GM18511 (cell line): ENCODE data around the gene PDCL2.

Source experiments
- ATAC-seq: cut with Tn5 transposase; IDR thresholded peaks from one replicate; pipeline ENCODE4 v1.9.1; 2021; ENCODE audit warnings: mild to moderate bottlenecking, moderate library complexity; ENCODE audit not compliant: unreplicated experiment

Gene PDCL2

DNA sequence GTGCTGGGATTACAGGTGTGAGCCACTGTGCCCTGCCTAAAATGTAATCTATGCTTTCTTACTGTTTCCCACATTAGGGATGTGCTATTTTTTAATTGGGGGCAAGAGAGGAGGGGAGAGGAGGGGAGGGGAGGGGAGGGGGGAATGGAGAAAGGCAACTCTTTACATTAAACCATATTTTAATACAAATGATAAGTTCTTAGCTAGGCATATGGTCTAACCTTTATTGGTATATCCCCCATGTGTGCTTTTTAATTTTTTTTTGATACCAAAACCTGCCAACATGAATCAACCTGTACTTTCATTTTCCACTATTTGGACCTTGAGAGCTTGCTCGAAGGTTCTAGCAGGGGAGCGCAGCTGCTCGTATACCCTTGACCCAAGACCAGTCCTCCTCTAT is 51.8 kb downstream of the PDCL2 start:
- no peak for ATAC-seq

DNA sequence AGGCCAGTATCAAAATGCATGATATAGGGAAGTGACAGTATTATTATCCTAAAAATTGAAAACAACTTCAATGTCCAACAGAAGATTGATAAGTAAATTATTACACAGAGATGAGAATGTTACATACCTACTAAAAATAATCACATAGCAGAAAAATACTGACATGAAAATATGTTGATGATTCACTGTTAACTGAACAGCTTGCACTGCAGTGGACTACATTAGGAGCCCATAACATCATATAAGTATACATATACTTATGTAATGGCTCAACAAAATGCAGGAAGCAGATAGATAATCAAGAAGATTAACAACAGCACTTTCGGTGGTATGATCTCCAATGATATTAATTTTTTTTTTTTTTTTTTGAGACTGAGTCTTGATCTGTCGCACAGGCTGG is 52.4 kb downstream of the PDCL2 start:
- ATAC-seq: no peak

DNA sequence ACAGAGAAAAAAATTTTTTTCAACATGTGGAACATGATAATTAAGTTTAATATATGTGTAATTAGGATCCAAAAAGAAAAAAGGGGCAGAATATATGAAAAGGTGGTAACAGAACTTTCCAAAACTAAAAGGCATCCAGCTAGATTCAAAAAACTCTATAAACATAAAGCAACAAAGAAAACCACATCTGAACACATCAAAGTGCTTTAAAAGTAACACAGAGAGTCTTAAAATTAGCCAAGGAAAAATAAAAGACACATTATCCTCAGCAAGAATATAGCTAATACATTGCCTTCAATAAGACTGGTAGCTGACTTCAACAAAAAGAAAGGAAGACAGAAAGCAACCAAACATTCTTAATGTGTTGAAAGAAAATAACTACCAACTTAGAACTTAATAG is 53.5 kb downstream of the PDCL2 start:
- ATAC-seq: no peak

DNA sequence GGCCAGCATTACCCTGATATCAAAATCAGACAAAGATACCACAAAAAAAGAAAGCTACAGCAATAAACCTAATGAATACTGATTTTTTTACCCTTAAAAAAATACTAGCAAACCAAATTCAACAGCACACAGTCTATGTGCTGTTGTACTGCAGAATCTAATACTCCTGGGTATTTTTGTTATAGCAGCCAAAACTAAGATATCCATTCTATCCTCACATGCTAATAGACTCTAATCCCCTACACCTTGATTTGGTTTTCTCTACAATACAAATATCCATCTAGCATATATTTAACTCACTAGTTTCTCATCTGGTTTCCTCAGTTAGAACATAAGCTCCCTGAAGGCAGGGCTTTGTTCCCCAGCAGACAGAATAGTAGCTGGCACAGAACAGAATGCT is 57.7 kb downstream of the PDCL2 start:
- ATAC-seq: no peak

DNA sequence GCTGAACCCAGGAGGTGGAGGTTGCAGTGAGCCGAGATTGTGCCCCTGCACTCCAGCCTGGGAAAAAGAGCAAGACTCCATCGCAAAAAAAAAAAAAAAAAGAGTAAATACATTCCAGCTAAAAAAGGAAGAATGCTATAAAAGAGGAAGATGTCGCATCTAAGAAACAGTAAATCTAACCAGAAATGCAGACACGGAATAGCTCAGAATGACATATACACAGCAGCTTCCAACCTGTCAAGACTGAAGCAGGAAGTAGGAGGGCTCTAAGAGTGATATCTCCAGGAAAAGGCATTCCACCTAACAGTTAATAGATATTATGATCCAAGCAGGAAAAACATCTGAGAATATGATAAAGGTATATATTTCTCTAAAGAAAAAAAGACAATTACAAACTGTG is 61.4 kb downstream of the PDCL2 start:
- ATAC-seq: no peak

DNA sequence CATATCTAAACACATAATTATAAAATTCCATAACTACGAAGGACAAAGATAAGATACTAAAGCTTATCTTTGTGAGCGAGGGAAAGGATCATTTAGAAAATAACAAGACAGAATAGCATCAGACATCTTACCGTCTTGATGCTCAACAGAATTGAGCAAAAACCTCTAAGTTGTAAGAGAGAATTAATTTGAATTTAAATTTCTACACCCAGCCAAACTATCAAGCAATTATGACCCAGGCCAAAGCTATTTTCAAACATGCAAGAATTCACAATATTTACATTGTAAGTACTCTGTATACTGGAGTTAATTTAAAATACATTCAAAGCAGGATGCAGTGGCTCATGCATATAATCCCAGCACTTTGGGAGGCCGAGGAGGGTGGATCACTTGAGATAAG is 61.9 kb downstream of the PDCL2 start:
- no peak for ATAC-seq

DNA sequence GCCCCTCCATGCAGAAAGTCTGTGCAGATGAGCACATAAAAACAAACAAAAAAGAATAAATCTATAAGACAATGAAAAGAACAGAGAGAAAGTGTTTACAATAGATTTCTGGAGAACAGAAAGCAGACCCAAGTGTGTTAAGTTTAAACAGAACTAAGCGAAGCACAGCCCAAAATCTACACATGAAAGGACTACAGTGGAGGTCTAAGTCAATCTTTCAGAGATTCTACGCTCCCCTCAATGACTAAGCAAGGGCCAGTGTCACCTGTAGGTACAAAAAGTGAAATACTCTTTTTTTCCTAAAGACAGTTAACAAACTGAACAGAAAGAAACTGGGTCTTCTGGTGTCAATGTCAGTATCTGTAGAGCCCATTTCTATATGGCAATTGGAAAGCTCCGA is 63.6 kb downstream of the PDCL2 start:
- ATAC-seq: no peak

DNA sequence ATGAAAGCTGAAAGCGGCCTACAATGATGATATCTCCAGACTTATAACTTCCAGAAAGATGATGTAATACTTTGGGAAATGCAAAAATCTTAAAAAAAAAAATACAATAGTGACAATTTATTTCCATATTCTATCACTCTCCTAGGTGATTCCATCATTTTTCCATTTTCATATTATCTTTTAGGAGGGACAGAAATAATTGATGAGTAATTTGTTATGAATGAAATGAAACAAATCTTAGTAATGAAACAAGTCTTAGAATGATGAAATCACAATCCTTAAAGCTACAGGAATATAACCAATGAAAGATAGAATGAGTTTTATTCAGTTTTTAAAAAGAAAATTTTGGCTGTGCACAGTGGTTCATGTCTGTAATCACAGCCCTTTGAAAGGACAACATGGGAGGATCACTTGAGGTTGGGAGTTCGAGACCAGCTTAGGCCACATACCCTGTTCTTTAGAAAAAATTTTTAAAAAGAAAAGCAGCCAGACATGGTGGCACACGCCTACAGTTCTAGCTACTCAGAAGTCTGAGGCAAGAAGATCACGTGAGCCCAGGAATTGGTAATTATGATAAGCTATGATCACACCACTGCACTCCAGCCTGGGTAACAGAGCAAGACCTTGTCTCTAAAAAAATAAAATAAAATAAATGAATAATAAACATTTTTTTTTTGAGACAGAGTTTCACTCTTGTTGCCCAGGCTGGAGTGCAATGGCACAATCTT is 67.0 kb downstream of the PDCL2 start:
- ATAC-seq: no peak

DNA sequence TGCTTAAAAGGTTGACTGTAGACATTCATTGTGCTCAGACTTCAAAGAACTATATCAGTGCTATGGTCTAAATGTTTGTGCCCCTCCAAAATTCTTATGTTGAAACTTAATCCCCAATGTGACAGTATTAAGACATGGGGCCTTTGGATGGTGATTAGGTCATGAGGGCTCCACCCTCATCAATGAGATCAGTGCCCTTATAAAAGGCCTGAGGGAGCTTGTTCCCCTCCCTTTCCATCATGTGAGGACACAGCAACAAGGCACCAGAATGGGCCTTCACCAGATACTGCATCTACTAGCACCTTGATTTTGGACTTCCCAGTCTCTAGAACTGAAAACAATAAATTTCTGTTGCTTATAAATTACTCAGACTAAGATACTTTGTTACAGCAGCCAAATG is 73.6 kb downstream of the PDCL2 start:
- no peak for ATAC-seq

DNA sequence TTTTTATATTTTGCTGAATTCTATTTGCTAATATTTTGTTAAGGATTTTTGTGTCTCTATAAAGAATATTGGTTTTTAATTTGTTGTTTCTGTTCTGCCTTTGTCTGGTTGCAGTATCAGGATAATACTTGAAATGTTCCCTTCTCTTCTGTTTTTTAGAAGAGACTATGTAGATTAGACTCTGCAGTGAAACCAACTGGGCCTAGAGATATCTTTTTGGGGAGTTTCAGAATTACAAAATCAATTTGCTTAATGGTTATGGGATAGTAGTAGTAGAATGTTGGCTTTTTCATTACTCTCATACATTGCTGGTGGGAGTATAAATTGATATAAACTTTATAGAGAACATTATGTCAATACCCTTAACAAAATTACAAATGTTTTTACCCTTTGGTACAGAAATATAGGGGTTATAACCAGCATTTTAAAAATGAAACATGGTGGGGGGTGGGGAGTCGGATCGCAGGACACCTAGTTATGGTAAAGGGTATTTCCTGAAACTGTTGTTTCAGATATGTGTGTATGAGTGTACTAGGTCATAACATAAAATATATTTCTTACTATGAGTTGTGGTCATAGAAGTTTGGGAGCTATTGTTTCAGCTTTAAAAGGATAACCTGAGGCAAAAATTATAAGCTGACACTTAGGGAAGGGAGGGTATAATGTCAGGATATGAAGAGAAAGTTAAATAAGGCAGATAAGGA is 74.4 kb downstream of the PDCL2 start:
- ATAC-seq: peak; percentile 92

DNA sequence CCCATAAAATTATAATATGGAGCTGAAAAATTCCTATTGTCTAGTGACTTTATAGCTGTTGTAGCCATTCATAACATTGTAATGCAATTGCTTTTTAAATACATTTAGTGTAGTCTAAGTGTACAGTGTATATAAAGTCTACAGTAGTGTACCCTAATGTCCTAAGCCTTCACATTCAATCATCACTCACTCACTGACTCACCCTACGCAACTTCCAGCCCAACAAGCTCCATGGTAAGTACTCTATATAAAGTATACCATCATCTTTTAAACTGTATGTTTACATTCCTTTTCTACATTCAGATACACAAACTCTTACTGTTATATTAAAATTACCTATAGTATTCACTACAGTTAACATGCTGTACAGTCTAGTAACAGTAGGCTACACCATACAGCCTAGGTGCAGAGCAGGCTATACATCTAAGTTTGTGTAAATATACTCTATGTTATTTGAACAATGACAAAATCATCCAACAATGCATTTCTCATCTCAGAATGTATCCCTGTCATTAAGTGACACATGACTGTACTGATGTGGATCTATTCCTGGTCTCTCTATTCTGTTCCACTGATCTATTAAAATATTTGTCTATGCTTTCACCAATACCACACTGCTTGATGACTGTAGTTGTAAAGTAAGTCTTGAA is 79.0 kb downstream of the PDCL2 start:
- no peak for ATAC-seq

DNA sequence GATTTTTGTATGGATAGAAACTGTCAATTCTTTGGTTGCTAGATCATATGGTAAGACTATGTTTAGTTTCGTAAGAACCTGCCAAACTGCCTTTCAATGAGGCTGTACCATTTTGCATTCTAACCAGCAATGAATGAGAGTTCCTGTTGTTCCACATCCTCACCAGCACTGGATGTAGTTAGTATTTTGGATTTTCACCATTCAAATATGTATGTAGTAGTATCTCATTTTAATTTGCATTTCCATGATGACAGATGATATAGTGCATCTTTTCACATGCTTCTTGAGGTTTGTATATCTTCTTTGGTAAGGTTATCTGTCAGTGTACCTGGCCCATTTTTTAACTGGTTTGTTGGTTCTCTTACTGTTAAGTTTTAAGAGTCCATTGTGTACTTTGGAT is 80.0 kb downstream of the PDCL2 start:
- ATAC-seq: no peak

DNA sequence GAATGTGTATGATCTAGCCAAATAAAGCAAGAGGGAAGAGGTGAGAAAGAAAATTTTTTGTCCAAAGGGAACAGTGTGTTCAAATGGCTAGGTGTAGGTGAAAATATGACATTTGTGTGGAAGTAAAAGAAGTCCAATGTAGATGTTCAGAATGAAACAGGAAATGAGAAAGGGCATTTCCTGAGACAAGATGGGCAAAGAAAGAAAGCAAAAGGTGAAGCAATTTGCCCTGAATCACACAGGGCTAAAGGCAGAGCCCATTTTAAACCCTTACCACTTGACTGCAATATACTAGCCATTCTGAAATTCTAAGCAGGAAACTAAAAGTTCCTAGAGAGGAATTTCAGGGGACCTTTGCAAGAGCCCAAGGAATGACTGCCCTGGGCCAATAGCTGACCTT is 81.4 kb downstream of the PDCL2 start:
- ATAC-seq: no peak

DNA sequence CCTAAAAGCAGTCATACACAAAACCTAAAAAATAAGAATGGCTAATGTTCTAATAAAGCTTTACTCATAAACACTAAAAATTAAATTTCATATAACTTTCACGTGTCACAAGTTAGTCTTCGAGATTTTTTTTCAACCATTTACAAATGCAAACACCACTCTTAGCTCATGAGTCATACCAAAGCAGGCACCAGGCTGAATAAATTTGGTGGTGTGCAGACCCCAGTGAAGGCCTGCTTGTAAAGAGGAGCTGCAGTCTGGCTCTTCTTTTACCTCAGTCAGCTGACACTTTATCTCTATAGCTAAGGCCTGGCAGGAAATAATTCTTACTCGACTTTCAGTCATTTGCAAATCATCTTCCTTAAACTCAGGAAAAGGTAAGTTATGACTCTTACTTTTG is 82.8 kb downstream of the PDCL2 start:
- ATAC-seq: no peak

DNA sequence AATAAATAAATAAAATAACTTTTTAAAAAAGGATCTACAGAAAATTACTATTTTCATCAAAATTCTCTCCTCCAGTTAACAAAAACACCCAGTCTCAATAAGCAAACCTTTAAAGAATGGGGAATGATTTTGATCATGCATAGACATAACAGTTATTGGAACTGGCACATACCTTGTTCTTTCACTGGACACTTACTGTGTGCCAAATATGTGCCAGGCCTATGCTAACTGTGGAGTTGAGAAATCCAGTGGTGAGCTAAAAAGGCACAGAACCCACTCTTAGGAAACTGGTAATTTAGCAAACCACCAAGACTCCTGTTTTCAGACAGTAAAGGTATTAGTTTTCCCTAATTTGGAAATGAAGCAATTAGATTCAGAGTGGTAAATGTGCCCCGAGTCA is 84.4 kb downstream of the PDCL2 start:
- no peak for ATAC-seq
